ENCODE results near the gene EP400.
"Not testable (repeated sequence)": the region's sequence is repeated elsewhere in the genome, so short reads cannot be mapped to it uniquely, and the experiment has no call there.

GRCh38 chr12:131985510-131985875 is 35.8 kb downstream of the EP400 start:
- not testable (repeated sequence) for TF ChIP-seq CTCF, POLR2A, EP300 (IDR thresholded peaks at IDR 0.05)
